Keratinocyte (primary cell): ENCODE measurements around the gene MYO1E.

Experiments
- CTCF ChIP-seq, 3 experiments: IDR thresholded peaks in 1 of 3; conservative IDR thresholded peaks in 1 of 3; optimal IDR thresholded peaks in 1 of 3; 2 replicates in 2 of 3; 3 replicates in 1 of 3; pipeline versions ENCODE3 to v1.5.1; 2011; ENCODE audit warnings: low read length in 3 of 3, mild to moderate bottlenecking in 3 of 3, moderate library complexity in 2 of 3, control low read depth in 1 of 3, inconsistent platforms in 1 of 3; ENCODE audit not compliant: insufficient read depth in 2 of 3; ENCODE audit errors: extremely low read depth in 1 of 3
- EZH2 ChIP-seq: IDR thresholded peaks from one replicate; pipeline ENCODE4 v1.6.1; 2012; ENCODE audit warnings: inconsistent platforms, mild to moderate bottlenecking, low read length, moderate library complexity

GRCh38 chr15:59410391-59410896, 37.8 kb upstream of the MYO1E start:
- no peak for TF ChIP-seq CTCF (optimal IDR thresholded peaks at IDR 0.05 in 1 of 3, IDR thresholded peaks at IDR 0.05 in 1 of 3, conservative IDR thresholded peaks at IDR 0.05 in 1 of 3; ENCODE audit: extremely low read depth in 1 of 3, insufficient read depth in 2 of 3, low read length in 3 of 3)
- no peak for TF ChIP-seq EZH2
